Measurements from ENCODE around the gene RAD51AP1.

- no peak for TF ChIP-seq CTCF (conservative IDR thresholded peaks at IDR 0.05; ENCODE audit: low read length)
- no peak for TF ChIP-seq EZH2phosphoT487 (IDR thresholded peaks at IDR 0.05; ENCODE audit: borderline replicate concordance, low read depth, low read length)
Observed at GRCh38 chr12:4580281-4580688, 41.6 kb downstream of the RAD51AP1 start.
